NCI-H2029 treated with DMSO at 0.1 percent for 48 hours (cell line): ENCODE measurements around the gene COL27A1.
"Not testable (repeated sequence)": the region's sequence is repeated elsewhere in the genome, so short reads cannot be mapped to it uniquely, and the experiment has no call there.

Experiments used
- DNase-seq: peaks from one replicate; lab custom pipeline; 2025; lab: John Stamatoyannopoulos, UW

The COL27A1 gene

GRCh38 chr9:114308361-114308950 lies 153.1 kb downstream of the COL27A1 start:
- DNase-seq = no peak

GRCh38 chr9:114309096-114309495 lies 153.8 kb downstream of the COL27A1 start:
- DNase-seq = no peak

GRCh38 chr9:114310471-114311450 lies 155.4 kb downstream of the COL27A1 start:
- no peak for DNase-seq

- DNase-seq = no peak
Observed at GRCh38 chr9:114311571-114312512, 156.5 kb downstream of the COL27A1 start.

- no peak for DNase-seq
Observed at GRCh38 chr9:114312513-114312875, 157.2 kb downstream of the COL27A1 start.

GRCh38 chr9:114313186-114313585 lies 157.8 kb downstream of the COL27A1 start:
- no peak for DNase-seq

GRCh38 chr9:114314256-114314867 lies 159.0 kb downstream of the COL27A1 start:
- no peak for DNase-seq

GRCh38 chr9:114314881-114315722 lies 159.8 kb downstream of the COL27A1 start:
- no peak for DNase-seq

- no peak for DNase-seq
Observed at GRCh38 chr9:114315723-114316363, 160.5 kb downstream of the COL27A1 start.

- DNase-seq = no peak
Observed at GRCh38 chr9:114316605-114317230, 161.4 kb downstream of the COL27A1 start.

GRCh38 chr9:114317665-114318357 lies 162.5 kb downstream of the COL27A1 start:
- no peak for DNase-seq

GRCh38 chr9:114318416-114318815 lies 163.1 kb downstream of the COL27A1 start:
- no peak for DNase-seq

- DNase-seq = no peak
Observed at GRCh38 chr9:114319147-114319546, 163.8 kb downstream of the COL27A1 start.

GRCh38 chr9:114320710-114321109 lies 165.4 kb downstream of the COL27A1 start:
- not testable (repeated sequence) for DNase-seq

- DNase-seq = no peak
Observed at GRCh38 chr9:114321759-114322158, 166.4 kb downstream of the COL27A1 start.

- DNase-seq = not testable (repeated sequence)
Observed at GRCh38 chr9:114322160-114322818, 167.0 kb downstream of the COL27A1 start.

GRCh38 chr9:114322831-114323531 lies 167.6 kb downstream of the COL27A1 start, which contains the start of gene ORM1:
ORM1 (plus strand) TSS chr9:114323098; CDS start chr9:114323134, 36 bp downstream.
- DNase-seq = not testable (repeated sequence)

- DNase-seq = not testable (repeated sequence)
Observed at GRCh38 chr9:114323849-114324248, 168.5 kb downstream of the COL27A1 start.
